GM12874 (cell line): ENCODE measurements around the gene C4B.

ENCODE experiments used
- CTCF ChIP-seq: IDR thresholded peaks from 2 replicates; pipeline ENCODE4 v1.5.1; 2011; ENCODE audit warnings: low read depth, mild to moderate bottlenecking, control low read depth, low read length, moderate library complexity; ENCODE audit not compliant: insufficient read depth

C4B gene

GRCh38 chr6:32073613-32074012, 59.0 kb downstream of the C4B start:
- TF ChIP-seq CTCF = no peak

GRCh38 chr6:32074996-32075532, 60.5 kb downstream of the C4B start:
- no peak for TF ChIP-seq CTCF

- TF ChIP-seq CTCF = no peak
These were observed 61.2 kb downstream of the C4B start for GRCh38 chr6:32075781-32076180.

GRCh38 chr6:32076321-32076809, 61.8 kb downstream of the C4B start:
- no peak for TF ChIP-seq CTCF

- no peak for TF ChIP-seq CTCF
These were observed 65.1 kb downstream of the C4B start for GRCh38 chr6:32079566-32080290.

- TF ChIP-seq CTCF = no peak
These were observed 66.8 kb downstream of the C4B start for GRCh38 chr6:32081168-32081990.

GRCh38 chr6:32082478-32082877, 67.9 kb downstream of the C4B start:
- TF ChIP-seq CTCF = no peak
